ENCODE results near the gene KCNK7. TPM values are rescaled to one million over a fixed set of nuclear protein-coding genes. Genes with fewer than 3 reads are reported as not detected.

The KCNK7 gene
- total and polyA plus RNA-seq, 2 donors (not counting 3 experiments of a cell fraction or from before 2014, with no cell fraction given), result 0.17 to 0.60 TPM

DNA sequence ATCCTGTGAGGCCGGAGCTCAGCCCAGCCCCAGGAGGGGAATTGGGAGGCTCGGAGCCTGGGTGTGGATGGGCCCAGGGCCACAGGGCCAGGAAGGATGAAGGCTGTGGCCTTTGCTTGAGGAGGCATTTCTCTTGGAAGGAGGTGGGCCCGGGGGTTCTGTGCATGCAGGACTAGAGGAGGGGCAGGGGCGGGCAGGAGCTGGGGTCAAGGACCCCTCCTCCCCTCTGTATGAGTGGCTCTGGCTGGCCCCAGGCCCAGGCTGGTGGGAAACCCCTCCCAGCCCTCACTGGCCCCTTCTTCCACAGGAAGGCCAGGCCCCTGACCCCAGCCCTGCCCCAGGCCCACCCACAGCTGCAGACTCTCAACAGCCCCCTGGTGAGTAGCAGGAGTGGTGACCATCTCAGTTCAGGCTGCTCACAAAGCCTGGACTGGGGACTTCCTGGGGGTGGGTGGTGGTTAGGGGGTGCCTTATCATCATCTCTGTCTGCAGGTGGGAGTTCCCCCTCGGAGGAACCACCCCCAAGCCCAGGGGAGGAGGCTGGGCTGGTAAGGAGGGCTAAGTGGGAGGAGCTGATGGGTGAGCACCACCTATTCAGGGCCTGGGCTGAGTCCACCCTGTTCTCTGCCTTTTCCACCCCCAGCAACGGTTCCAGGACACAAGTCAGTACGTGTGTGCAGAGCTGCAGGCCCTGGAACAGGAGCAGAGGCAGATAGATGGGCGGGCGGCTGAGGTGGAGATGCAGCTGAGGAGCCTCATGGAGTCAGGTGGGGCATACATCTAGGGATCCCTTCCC lies 6.0 kb downstream of the KCNK7 start:
- H3K4me3 ChIP-seq (replicated peaks in 1 of 3; ENCODE audit: insufficient read depth in 1 of 3, low read depth in 1 of 3, low read length in 3 of 3), result no peak overlapping the region
- H3K4me2 ChIP-seq (ENCODE audit: insufficient read depth, low read length), result no peak overlapping the region
- ChIA-PET CTCF (interaction anchor here (1.1 to 12.2 kb wide), 8 partner anchors 15 to 57 kb away, joined by 3 to 206 read pairs (median 8); partner anchors contain the start of genes EHBP1L1, FAM89B, PCNX3 and ZNRD2), POLR2A (no interaction called here)
- peaks cover 7% of the 10 kb centered on the region for H3K4me1 ChIP-seq (ENCODE audit: control insufficient read depth, extremely low read depth, insufficient read depth, low read length)
- H3K9ac ChIP-seq (replicated peaks; ENCODE audit: extremely low read depth, insufficient read depth, low read length), result no peak overlapping the region
- H3K27ac ChIP-seq (ENCODE audit: insufficient read depth, low read depth, low read length), result no peak overlapping the region
- H3K27me3 ChIP-seq (ENCODE audit: control insufficient read depth in 2 of 2, insufficient read depth in 2 of 2, low read length in 2 of 2), result no peaks in the 10 kb centered on the region
- intact Hi-C loops (cut with micrococcal nuclease), result loop anchor here (5.0 kb wide), 1 partner anchor 222 kb away; no protein-coding TSS in a partner anchor
- dilution Hi-C loops (cut with MboI; ENCODE audit: extremely low pct_ligation_motif_present, low sequenced_read_pairs), result no loop called here
- DNase-seq (ENCODE audit: low read depth, low spot score) (no peak), FAIRE-seq (no peak)
- H3K9me1 ChIP-seq (replicated peaks; ENCODE audit: control insufficient read depth, extremely low read depth, insufficient read depth, low read length), result no peaks in the 10 kb centered on the region
- H4K20me1 ChIP-seq (replicated peaks; ENCODE audit: control insufficient read depth, extremely low read depth, insufficient read depth, low read length), result no peaks in the 10 kb centered on the region
- H2AFZ ChIP-seq (ENCODE audit: low read depth, low read length), result no peak overlapping the region
- H3K9me3 ChIP-seq (replicated peaks; ENCODE audit: control insufficient read depth, insufficient read depth, low read length), result no peaks in the 10 kb centered on the region
- TF ChIP-seq GATA2 (IDR thresholded peaks at IDR 0.05; ENCODE audit: insufficient read depth, insufficient read length, low read depth, low read length) (no peak), EZH2 (IDR thresholded peaks at IDR 0.05; ENCODE audit: borderline replicate concordance, low read depth, low read length, severe bottlenecking) (no peak), FOS (IDR thresholded peaks at IDR 0.05; ENCODE audit: borderline replicate concordance, insufficient read depth, low read length) (no peak), POLR2AphosphoS5 (IDR thresholded peaks at IDR 0.05; ENCODE audit: insufficient read depth, low read depth, low read length) (no peak), JUN (IDR thresholded peaks at IDR 0.05; ENCODE audit: borderline replicate concordance, insufficient read depth, insufficient read length, low read depth) (no peak), MYC (IDR thresholded peaks at IDR 0.05; ENCODE audit: low read depth, low read length) (no peak), POLR2A (IDR thresholded peaks at IDR 0.05; ENCODE audit: low read depth, low read length) (no peak), CTCF (IDR thresholded peaks at IDR 0.05; ENCODE audit: extremely low read depth in 1 of 2, insufficient read depth in 1 of 2, low read depth in 1 of 2, low read length in 2 of 2) (no peak), MAX (IDR thresholded peaks at IDR 0.05; ENCODE audit: insufficient read depth, insufficient read length) (no peak)
- no peaks in the 10 kb centered on the region for H3K36me3 ChIP-seq (ENCODE audit: control insufficient read depth in 2 of 2, extremely low read depth in 1 of 2, insufficient read depth in 2 of 2, low read length in 2 of 2)
- no peaks in the 10 kb centered on the region for H3K79me2 ChIP-seq (ENCODE audit: control insufficient read depth, insufficient read depth, low read length)
- BruUV-seq (replicated peaks), result no TSS peak

Data from endothelial cell of umbilical vein (primary cell).